ENCODE results near the gene MID1. TPM values are rescaled to one million over a fixed set of nuclear protein-coding genes. Genes with fewer than 3 reads are reported as not detected.

The MID1 gene
- total RNA-seq, 1 donor from 2014 or later, result 10.2 TPM

DNA sequence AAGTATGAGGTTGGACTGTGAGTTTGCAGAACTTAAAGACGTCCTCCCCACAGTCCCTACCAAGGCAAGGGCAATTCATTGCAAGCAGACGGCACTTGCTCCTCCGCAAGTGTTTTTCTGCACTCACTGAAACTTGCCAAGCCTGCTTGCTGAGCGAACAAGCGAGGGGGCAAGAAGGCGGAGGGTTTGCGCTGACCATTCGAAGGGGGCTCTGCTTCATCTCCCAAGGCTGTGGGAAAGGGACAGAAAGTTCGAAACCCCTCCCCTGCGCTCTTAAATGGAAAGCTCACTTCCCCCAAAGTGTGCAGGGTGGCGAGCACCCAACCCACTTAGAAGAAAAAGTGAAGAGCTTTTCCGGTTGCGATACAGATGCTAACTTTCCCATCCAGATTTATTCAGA lies 1.4 kb downstream of the MID1 start:
- Mint-ChIP-seq H3K4me3 (ENCODE audit: unreplicated experiment) (peak overlapping the region; percentile 80), H3K27ac (ENCODE audit: unreplicated experiment) (peak overlapping the region; percentile 91), H3K4me1 (ENCODE audit: unreplicated experiment) (peaks cover 45% of the 10 kb centered on the region), H3K9me3 (ENCODE audit: unreplicated experiment) (no peaks in the 10 kb centered on the region), H3K36me3 (ENCODE audit: unreplicated experiment) (no peaks in the 10 kb centered on the region), H3K27me3 (ENCODE audit: unreplicated experiment) (no peaks in the 10 kb centered on the region)
- no peak for DNase-seq (ENCODE audit: extremely low spot score, unreplicated experiment)
- TF ChIP-seq, protein P1, sequence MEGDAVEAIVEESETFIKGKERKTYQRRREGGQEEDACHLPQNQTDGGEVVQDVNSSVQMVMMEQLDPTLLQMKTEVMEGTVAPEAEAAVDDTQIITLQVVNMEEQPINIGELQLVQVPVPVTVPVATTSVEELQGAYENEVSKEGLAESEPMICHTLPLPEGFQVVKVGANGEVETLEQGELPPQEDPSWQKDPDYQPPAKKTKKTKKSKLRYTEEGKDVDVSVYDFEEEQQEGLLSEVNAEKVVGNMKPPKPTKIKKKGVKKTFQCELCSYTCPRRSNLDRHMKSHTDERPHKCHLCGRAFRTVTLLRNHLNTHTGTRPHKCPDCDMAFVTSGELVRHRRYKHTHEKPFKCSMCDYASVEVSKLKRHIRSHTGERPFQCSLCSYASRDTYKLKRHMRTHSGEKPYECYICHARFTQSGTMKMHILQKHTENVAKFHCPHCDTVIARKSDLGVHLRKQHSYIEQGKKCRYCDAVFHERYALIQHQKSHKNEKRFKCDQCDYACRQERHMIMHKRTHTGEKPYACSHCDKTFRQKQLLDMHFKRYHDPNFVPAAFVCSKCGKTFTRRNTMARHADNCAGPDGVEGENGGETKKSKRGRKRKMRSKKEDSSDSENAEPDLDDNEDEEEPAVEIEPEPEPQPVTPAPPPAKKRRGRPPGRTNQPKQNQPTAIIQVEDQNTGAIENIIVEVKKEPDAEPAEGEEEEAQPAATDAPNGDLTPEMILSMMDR (IDR thresholded peaks at IDR 0.05), result no peak

DNA sequence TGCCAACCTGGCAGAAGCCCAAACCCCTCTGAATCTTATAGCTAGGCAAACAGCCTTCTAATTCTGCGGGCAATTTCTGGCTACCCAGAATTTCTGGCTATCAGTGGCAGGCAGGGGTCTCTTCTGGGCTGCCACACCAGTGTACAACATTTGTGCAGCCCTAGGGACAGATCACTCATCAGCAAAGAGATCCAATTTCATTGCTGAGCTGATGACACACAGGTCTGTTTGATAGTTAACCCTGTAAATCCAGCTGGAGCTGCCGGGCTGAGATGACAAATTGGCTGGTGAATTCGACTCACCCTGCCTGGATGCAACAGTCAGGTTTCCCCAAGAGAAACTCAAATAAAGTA lies 2.4 kb downstream of the MID1 start:
- TF ChIP-seq, protein P1 (IDR thresholded peaks at IDR 0.05), result no peak
- no peak for DNase-seq (ENCODE audit: extremely low spot score, unreplicated experiment)
- Mint-ChIP-seq H3K4me1 (ENCODE audit: unreplicated experiment) (peaks cover 45% of the 10 kb centered on the region), H3K27me3 (ENCODE audit: unreplicated experiment) (no peaks in the 10 kb centered on the region), H3K9me3 (ENCODE audit: unreplicated experiment) (no peaks in the 10 kb centered on the region), H3K36me3 (ENCODE audit: unreplicated experiment) (no peaks in the 10 kb centered on the region), H3K4me3 (ENCODE audit: unreplicated experiment) (peak overlapping the region; percentile 80), H3K27ac (ENCODE audit: unreplicated experiment) (peak overlapping the region; percentile 91)

DNA sequence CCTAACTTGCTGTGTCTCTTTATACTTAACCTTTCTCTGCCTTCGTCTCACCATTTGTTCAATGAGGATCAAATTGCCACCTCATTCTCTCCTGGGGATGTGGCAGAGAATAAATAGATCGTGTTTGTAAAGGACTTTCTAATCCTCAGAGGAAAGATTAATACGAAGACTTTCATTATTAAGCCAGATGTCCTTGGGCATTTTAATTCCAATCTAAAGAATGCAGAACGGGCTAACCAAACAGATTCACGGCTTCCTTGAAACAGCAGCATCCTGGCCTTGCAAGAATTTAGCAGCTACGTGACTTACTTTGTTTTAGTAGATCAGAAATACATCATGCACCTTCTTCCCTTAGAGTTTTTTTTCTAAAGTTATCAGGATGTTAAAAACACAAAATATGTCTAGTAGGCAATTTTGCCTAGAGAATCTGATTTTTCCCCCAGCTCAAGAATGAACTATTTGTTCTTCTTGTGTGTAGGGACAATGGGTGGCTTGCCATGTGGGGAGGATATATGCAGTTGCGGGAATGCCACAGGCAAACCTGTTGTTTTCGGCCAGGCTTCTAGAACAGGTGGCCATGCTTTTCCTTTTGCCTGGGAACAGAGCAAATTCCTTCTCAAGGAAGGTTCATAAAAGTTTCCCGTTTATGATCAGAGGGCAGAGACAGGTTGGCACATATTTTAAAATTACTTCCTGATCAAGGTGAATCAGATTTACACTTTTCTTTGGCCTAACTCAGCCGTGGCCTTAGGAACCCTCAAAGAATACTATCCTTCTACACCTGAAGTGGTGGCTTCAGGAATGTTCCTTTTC lies 3.0 kb downstream of the MID1 start:
- H3K9me3 Mint-ChIP-seq (ENCODE audit: unreplicated experiment), result no peaks in the 10 kb centered on the region
- peak overlapping the region; percentile 80 for H3K4me3 Mint-ChIP-seq (ENCODE audit: unreplicated experiment)
- no peaks in the 10 kb centered on the region for H3K36me3 Mint-ChIP-seq (ENCODE audit: unreplicated experiment)
- TF ChIP-seq, protein P1 (IDR thresholded peaks at IDR 0.05), result no peak
- H3K27ac Mint-ChIP-seq (ENCODE audit: unreplicated experiment), result peak overlapping the region; percentile 91
- H3K4me1 Mint-ChIP-seq (ENCODE audit: unreplicated experiment), result peaks cover 49% of the 10 kb centered on the region
- DNase-seq (ENCODE audit: extremely low spot score, unreplicated experiment), result no peak
- H3K27me3 Mint-ChIP-seq (ENCODE audit: unreplicated experiment), result no peaks in the 10 kb centered on the region

DNA sequence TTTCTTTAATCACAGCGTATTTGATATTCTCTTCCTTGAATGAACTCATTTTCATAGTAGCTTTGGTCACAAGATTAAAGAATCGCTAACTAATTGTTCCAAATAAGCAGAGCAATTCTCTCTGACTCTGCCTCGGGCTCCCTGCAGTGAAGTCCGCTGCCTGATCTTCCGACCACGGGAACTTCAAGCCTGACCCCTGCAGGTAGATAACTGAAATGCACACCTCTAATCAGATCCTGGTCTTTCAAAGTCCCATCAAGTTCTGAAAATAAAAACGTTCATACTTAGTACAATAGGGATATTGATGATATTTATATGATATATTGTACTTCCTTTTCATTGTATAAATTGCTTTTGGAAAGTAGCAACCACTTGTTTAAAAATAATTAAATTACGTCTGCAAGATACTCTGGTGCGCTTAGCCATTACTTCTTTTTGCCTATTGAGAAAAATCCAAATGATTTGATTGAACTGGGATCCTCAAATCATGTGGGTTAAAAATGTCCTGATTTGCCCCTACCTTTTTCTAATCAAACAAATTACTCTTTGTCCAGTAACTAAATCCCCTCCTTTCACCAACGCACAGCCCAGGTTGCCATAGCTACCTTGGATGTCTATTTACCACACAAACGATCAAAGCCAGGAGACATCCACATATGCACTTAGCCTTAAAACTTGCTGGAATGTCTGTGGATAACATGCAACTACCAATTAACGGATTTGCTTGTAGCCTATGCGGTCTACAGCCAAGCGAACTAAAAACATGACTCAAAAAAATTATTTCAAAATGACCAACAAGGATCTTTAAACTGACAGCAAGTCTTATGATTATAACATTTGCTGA lies 4.2 kb downstream of the MID1 start:
- H3K27ac Mint-ChIP-seq (ENCODE audit: unreplicated experiment), result peak overlapping the region; percentile 91

More for the DNA sequence above, 4.2 kb downstream of the MID1 start:
- no peaks in the 10 kb centered on the region for H3K27me3 Mint-ChIP-seq (ENCODE audit: unreplicated experiment)
- TF ChIP-seq, protein P1 (IDR thresholded peaks at IDR 0.05), result peak; percentile 69
- H3K9me3 Mint-ChIP-seq (ENCODE audit: unreplicated experiment), result no peaks in the 10 kb centered on the region
- H3K36me3 Mint-ChIP-seq (ENCODE audit: unreplicated experiment), result no peaks in the 10 kb centered on the region
- peaks cover 61% of the 10 kb centered on the region for H3K4me1 Mint-ChIP-seq (ENCODE audit: unreplicated experiment)
- H3K4me3 Mint-ChIP-seq (ENCODE audit: unreplicated experiment), result peak overlapping the region; percentile 51
- DNase-seq (ENCODE audit: extremely low spot score, unreplicated experiment), result no peak
